ENCODE results near the gene ABCB1.

- TF ChIP-seq, protein P1, sequence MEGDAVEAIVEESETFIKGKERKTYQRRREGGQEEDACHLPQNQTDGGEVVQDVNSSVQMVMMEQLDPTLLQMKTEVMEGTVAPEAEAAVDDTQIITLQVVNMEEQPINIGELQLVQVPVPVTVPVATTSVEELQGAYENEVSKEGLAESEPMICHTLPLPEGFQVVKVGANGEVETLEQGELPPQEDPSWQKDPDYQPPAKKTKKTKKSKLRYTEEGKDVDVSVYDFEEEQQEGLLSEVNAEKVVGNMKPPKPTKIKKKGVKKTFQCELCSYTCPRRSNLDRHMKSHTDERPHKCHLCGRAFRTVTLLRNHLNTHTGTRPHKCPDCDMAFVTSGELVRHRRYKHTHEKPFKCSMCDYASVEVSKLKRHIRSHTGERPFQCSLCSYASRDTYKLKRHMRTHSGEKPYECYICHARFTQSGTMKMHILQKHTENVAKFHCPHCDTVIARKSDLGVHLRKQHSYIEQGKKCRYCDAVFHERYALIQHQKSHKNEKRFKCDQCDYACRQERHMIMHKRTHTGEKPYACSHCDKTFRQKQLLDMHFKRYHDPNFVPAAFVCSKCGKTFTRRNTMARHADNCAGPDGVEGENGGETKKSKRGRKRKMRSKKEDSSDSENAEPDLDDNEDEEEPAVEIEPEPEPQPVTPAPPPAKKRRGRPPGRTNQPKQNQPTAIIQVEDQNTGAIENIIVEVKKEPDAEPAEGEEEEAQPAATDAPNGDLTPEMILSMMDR (conservative IDR thresholded peaks at IDR 0.05) = no peak
- TF ChIP-seq ZFX (IDR thresholded peaks at IDR 0.05) = no peak
Observed at GRCh38 chr7:87590578-87590977, 10.1 kb downstream of the ABCB1 start.

Measured in C4-2B (cell line).